GM23248 (cell line): ENCODE data around the gene VSIG10. TPM values are rescaled to one million over a fixed set of nuclear protein-coding genes. Genes with fewer than 3 reads are reported as not detected.

ENCODE experiments used
- DNase-seq: peaks from one replicate; pipeline ENCODE4 v3.0.0-alpha.2; 2015
- H2AFZ ChIP-seq: fragments of 200-600 bp; sonication (generic); 2 replicates; pipeline ENCODE4 v1.6.1; 2016; ENCODE audit warnings: antibody characterized with exemption
- H3F3A ChIP-seq: fragments of 200-600 bp; sonication (generic); 2 replicates; pipeline ENCODE4 v1.6.1; 2016; ENCODE audit warnings: mild to moderate bottlenecking, antibody characterized with exemption, mixed run types; ENCODE audit not compliant: insufficient read depth
- H3K27ac ChIP-seq: fragments of 200-600 bp; sonication (generic); 2 replicates; pipeline ENCODE4 v1.5.1; 2016; ENCODE audit warnings: mild to moderate bottlenecking
- H3K27me3 ChIP-seq: fragments of 200-600 bp; sonication (generic); replicated peaks from 2 replicates; pipeline ENCODE4 v1.6.1; 2016; ENCODE audit warnings: mild to moderate bottlenecking; ENCODE audit not compliant: insufficient read depth
- H3K36me3 ChIP-seq: fragments of 200-600 bp; sonication (generic); 2 replicates; pipeline ENCODE4 v1.6.1; 2016; ENCODE audit warnings: low read depth, mild to moderate bottlenecking
- H3K4me1 ChIP-seq: fragments of 200-600 bp; sonication (generic); 2 replicates; pipeline ENCODE4 v1.6.1; 2016; ENCODE audit warnings: mild to moderate bottlenecking; ENCODE audit not compliant: insufficient read depth
- H3K4me2 ChIP-seq: fragments of 200-600 bp; sonication (generic); one replicate; pipeline ENCODE4 v1.6.1; 2016; ENCODE audit warnings: mild to moderate bottlenecking; ENCODE audit not compliant: unreplicated experiment
- H3K4me3 ChIP-seq: fragments of 200-600 bp; sonication (generic); 2 replicates; pipeline ENCODE4 v1.5.1; 2016; ENCODE audit warnings: mild to moderate bottlenecking
- H3K79me2 ChIP-seq: fragments of 200-600 bp; sonication (generic); 2 replicates; pipeline ENCODE4 v1.6.1; 2016; ENCODE audit warnings: mild to moderate bottlenecking; ENCODE audit not compliant: insufficient read depth
- H3K9ac ChIP-seq: fragments of 200-600 bp; sonication (generic); 2 replicates; pipeline ENCODE4 v1.6.1; 2016; ENCODE audit warnings: mild to moderate bottlenecking
- H3K9me2 ChIP-seq: fragments of 200-600 bp; sonication (generic); 2 replicates; pipeline ENCODE4 v1.6.1; 2016; ENCODE audit warnings: mixed run types, mild to moderate bottlenecking, moderate library complexity; ENCODE audit not compliant: insufficient read depth
- H3K9me3 ChIP-seq: fragments of 200-600 bp; sonication (generic); one replicate; pipeline ENCODE4 v1.6.1; 2017; ENCODE audit warnings: low read depth
- H4K20me1 ChIP-seq: fragments of 200-600 bp; sonication (generic); 2 replicates; pipeline ENCODE4 v1.6.0; 2016; ENCODE audit not compliant: insufficient read depth
- EZH2 ChIP-seq: fragments of 200-600 bp; sonication (generic); IDR thresholded peaks from 2 replicates; pipeline ENCODE4 v1.6.1; 2018; ENCODE audit warnings: antibody characterized with exemption, mild to moderate bottlenecking; ENCODE audit not compliant: insufficient read depth, poor library complexity, severe bottlenecking
- EZH2phosphoT487 ChIP-seq: fragments of 200-600 bp; sonication (generic); IDR thresholded peaks from 2 replicates; pipeline ENCODE4 v1.6.1; 2018; ENCODE audit warnings: antibody characterized with exemption, moderate library complexity, mild to moderate bottlenecking, low read depth; ENCODE audit not compliant: insufficient read depth
- WGBS, 2 experiments: methylation state at CpG; one replicate each; pipeline ENCODE4 v1.1.6; 2015 to 2017; ENCODE audit warnings: low lambda C conversion rate in 2 of 2, low coverage in 1 of 2; ENCODE audit errors: missing lambda C conversion rate in 2 of 2; 5-methylcytosine and 5-hydroxymethylcytosine counted together
- in situ Hi-C: fragments of 300-500 bp; cut with MboI; formaldehyde crosslinking; loops from 2 replicates; pipeline ENCODE4 v1.15.0; 2020
- polyA plus RNA-seq: library from polyadenylated mRNA; unstranded; fragments of >200 nt; fragmentation: Nextera tagmentation; extraction: Ambion mirVana; gene quantifications from 2 replicates; pipeline ENCODE4 v1.2.1, GENCODE V29; 2016
- total RNA-seq: library from RNA; depleted of rRNA; stranded (reverse); fragments of >200 nt; shearing (Covaris generic); gene quantifications from 2 replicates; pipeline ENCODE4 v1.2.3, GENCODE V29; 2014

Gene VSIG10
- total and polyA plus RNA-seq, 2 experiments from 2014 or later, result 11.5 to 40.1 TPM

- TF ChIP-seq EZH2phosphoT487 (no peak), EZH2 (no peak)
- peaks cover 20% of the 10 kb centered on the region for H3K79me2 ChIP-seq
- H3K9me2 ChIP-seq, result no peaks in the 10 kb centered on the region
- no peak overlapping the region for H2AFZ ChIP-seq
- peaks cover 29% of the 10 kb centered on the region for H3K4me1 ChIP-seq
- H3K27ac ChIP-seq, result peak overlapping the region; percentile 66
- in situ Hi-C loops, result no loop called here
- no peak overlapping the region for H3K4me3 ChIP-seq
- whole genome bisulfite sequencing, 2 experiments, result 63 to 64% methylated on average over 9 of the region's 9 CpGs
- peak overlapping the region; percentile 36; the same call in 1 of the 2 replicates for H3K9ac ChIP-seq
- no peaks in the 10 kb centered on the region for H3K9me3 ChIP-seq
- H4K20me1 ChIP-seq, result no peaks in the 10 kb centered on the region
- H3K36me3 ChIP-seq, result peaks cover 71% of the 10 kb centered on the region
- DNase-seq, result peak; percentile 74
- H3F3A ChIP-seq, result peaks cover 51% of the 10 kb centered on the region
- H3K27me3 ChIP-seq, result no peaks in the 10 kb centered on the region
- H3K4me2 ChIP-seq, result no peak overlapping the region
Measured at GRCh38 chr12:118035190-118036041, 68.4 kb downstream of the VSIG10 start.

DNA sequence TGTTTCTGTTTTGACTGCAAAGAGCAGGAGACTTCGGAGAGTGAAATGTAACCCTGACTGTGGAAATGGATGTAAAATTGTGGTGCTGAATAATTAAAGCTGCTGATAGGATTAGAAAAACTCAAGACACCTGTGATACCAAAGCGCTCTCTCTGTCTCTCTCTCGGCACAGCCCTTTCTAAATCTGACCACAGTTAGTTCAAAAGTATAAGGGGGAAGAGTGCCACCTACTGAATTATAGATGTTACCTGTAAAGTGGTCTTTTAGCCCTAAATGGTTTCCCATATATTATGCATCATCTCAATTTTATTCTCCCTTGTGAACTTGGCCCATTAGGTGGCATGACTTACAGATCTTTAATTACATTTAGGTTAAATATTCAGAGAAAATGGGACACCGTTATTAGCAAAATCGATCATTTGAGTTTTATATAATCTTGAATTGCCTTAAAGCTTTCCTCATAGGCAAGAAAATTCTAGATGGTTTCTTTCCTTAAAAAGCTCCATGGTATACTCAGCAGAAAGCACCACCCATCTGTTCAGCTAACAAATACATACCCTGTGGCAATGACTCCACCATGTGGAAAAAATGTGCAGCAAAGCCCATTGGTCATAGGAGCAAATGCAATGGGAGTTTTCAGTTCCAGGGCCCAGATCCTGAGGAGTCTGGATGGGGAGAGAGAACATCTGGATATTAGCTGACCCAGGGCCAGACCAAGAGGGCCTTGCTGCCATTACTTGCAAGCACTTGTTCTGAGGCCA lies 69.2 kb downstream of the VSIG10 start:
- Histone ChIP-seq H3K9me3 (no peaks in the 10 kb centered on the region), H2AFZ (no peak overlapping the region), H3K4me2 (no peak overlapping the region), H3K79me2 (peaks cover 12% of the 10 kb centered on the region), H3K27me3 (no peaks in the 10 kb centered on the region), H3K9me2 (no peaks in the 10 kb centered on the region), H3K4me1 (peaks cover 29% of the 10 kb centered on the region), H3F3A (peaks cover 57% of the 10 kb centered on the region), H3K27ac (peak overlapping the region; percentile 66), H3K4me3 (no peak overlapping the region), H3K36me3 (peaks cover 68% of the 10 kb centered on the region), H3K9ac (peak overlapping the region; percentile 36), H4K20me1 (no peaks in the 10 kb centered on the region)
- TF ChIP-seq EZH2 (no peak), EZH2phosphoT487 (no peak)
- in situ Hi-C loops, result no loop called here
- peak; percentile 82 for DNase-seq
- 60 to 65% methylated on average over 5 of the region's 5 CpGs for WGBS, 2 experiments

GRCh38 chr12:118033902-118034301 lies 69.9 kb downstream of the VSIG10 start:
- Histone ChIP-seq H3K9ac (peak overlapping the region; percentile 36), H3K4me2 (peak overlapping the region; percentile 20), H3F3A (peaks cover 63% of the 10 kb centered on the region), H4K20me1 (no peaks in the 10 kb centered on the region), H2AFZ (no peak overlapping the region), H3K4me3 (no peak overlapping the region), H3K27me3 (no peaks in the 10 kb centered on the region), H3K36me3 (peaks cover 68% of the 10 kb centered on the region), H3K79me2 (peaks cover 12% of the 10 kb centered on the region), H3K9me3 (no peaks in the 10 kb centered on the region), H3K9me2 (no peaks in the 10 kb centered on the region), H3K4me1 (peaks cover 29% of the 10 kb centered on the region), H3K27ac (peak overlapping the region; percentile 66)
- no peak for TF ChIP-seq EZH2
- TF ChIP-seq EZH2phosphoT487, result no peak
- DNase-seq, result peak; percentile 71
- in situ Hi-C loops, result no loop called here
- WGBS, 2 experiments, result 19 to 24% methylated on average over 5 of the region's 5 CpGs

GRCh38 chr12:118033323-118033722 lies 70.5 kb downstream of the VSIG10 start:
- peak overlapping the region; percentile 66 for H3K27ac ChIP-seq
- peak overlapping the region; percentile 20 for H3K4me2 ChIP-seq

More at GRCh38 chr12:118033323-118033722, 70.5 kb downstream of the VSIG10 start:
- peak; percentile 57 for DNase-seq
- Histone ChIP-seq H3K9me2 (no peaks in the 10 kb centered on the region), H2AFZ (no peak overlapping the region), H3K79me2 (peaks cover 10% of the 10 kb centered on the region), H3K36me3 (peaks cover 68% of the 10 kb centered on the region), H3K4me3 (no peak overlapping the region), H3F3A (peaks cover 65% of the 10 kb centered on the region), H3K27me3 (no peaks in the 10 kb centered on the region), H3K4me1 (peaks cover 29% of the 10 kb centered on the region), H3K9me3 (no peaks in the 10 kb centered on the region), H3K9ac (peak overlapping the region; percentile 36; the same call in 1 of the 2 replicates), H4K20me1 (no peaks in the 10 kb centered on the region)
- in situ Hi-C loops, result no loop called here
- TF ChIP-seq EZH2 (no peak), EZH2phosphoT487 (no peak)
- 46 to 47% methylated on average over 5 of the region's 5 CpGs for WGBS, 2 experiments
